Esophagus (tissue), 2 donors: ENCODE results near the gene GCNA. TPM values are rescaled to one million over a fixed set of nuclear protein-coding genes. Genes with fewer than 3 reads are reported as not detected.

Source experiments
- H3K27ac ChIP-seq, 2 donors: one replicate each; pipeline ENCODE4 v1.5.1; 2013; ENCODE audit warnings: low read depth in 2 of 2, mild to moderate bottlenecking in 2 of 2, inconsistent platforms in 1 of 2, low read length in 1 of 2, moderate library complexity in 1 of 2
- H3K27me3 ChIP-seq, 2 donors: one replicate each; pipeline ENCODE4 v1.6.1; 2013; ENCODE audit warnings: low read length in 2 of 2, control low read depth in 1 of 2, mild to moderate bottlenecking in 1 of 2; ENCODE audit not compliant: insufficient read depth in 2 of 2, control insufficient read depth in 1 of 2
- H3K36me3 ChIP-seq, 2 donors: one replicate each; pipeline ENCODE4 v1.6.1; 2013; ENCODE audit warnings: low read length in 1 of 2; ENCODE audit not compliant: control insufficient read depth in 2 of 2, insufficient read depth in 2 of 2
- H3K4me1 ChIP-seq, 2 donors: one replicate each; pipeline ENCODE4 v1.6.1; 2013; ENCODE audit warnings: low read length in 1 of 2; ENCODE audit not compliant: control insufficient read depth in 2 of 2, insufficient read depth in 2 of 2
- H3K4me3 ChIP-seq, 2 donors: one replicate each; pipeline ENCODE4 v1.5.1; 2013; ENCODE audit warnings: low read length in 2 of 2, mild to moderate bottlenecking in 2 of 2, low read depth in 1 of 2, moderate library complexity in 1 of 2
- H3K9me3 ChIP-seq, 2 donors: one replicate each; pipeline ENCODE4 v1.6.1; 2013; ENCODE audit warnings: mild to moderate bottlenecking in 2 of 2, low read depth in 1 of 2, low read length in 1 of 2, moderate library complexity in 1 of 2; ENCODE audit not compliant: control insufficient read depth in 2 of 2, insufficient read depth in 1 of 2
- WGBS, 2 donors: extraction: QIAGEN DNeasy Blood & Tissue Kit; methylation state at CpG; one replicate each; pipeline ENCODE4 v1.1.7; 2013; 5-methylcytosine and 5-hydroxymethylcytosine counted together
- polyA plus RNA-seq, 2 donors: library from polyadenylated mRNA; stranded (reverse); fragments of 200-250 nt; gene quantifications; one replicate each; pipeline ENCODE4 v1.2.3, GENCODE V29; 2013
- donor health status: healthy with polysubstance abuse.
- donor health status: Bipolar disorder and iron deficiency.

GCNA gene
- polyA plus RNA-seq = under 1 TPM; 0.84 to 0.98 TPM

- peaks cover 0 to 3% of the 10 kb centered on the region in 2 donors for H3K27me3 ChIP-seq
- H3K9me3 ChIP-seq = no peaks in the 10 kb centered on the region
These were observed at the start of gene GCNA for GRCh38 chrX:71578253-71579135. TSS of gene GCNA (plus strand) at chrX:71578437. CDS start at chrX:71580822, 2,385 bp downstream.

GRCh38 chrX:71532078-71532752 lies 46.0 kb upstream of the GCNA start:
- Histone ChIP-seq H3K27ac (peak overlapping the region; percentile 89 to 91), H3K36me3 (no peaks in the 10 kb centered on the region), H3K27me3 (no peaks in the 10 kb centered on the region), H3K9me3 (no peaks in the 10 kb centered on the region), H3K4me3 (peak overlapping the region; percentile 55 to 84), H3K4me1 (no peaks in the 10 kb centered on the region)
- WGBS, 2 donors = 1 to 27% methylated on average over 25 of the region's 25 CpGs

More at GRCh38 chrX:71578253-71579135, at the start of gene GCNA:
- Histone ChIP-seq H3K27ac (no peak within 1 kb of the TSS), H3K4me1 (no peaks in the 10 kb centered on the region), H3K4me3 (no peak within 1 kb of the TSS), H3K36me3 (peaks cover 3 to 5% of the 10 kb centered on the region in 2 donors)
- WGBS, 2 donors = 95 to 98% methylated on average over 43 to 48 of the region's 48 CpGs

GRCh38 chrX:71532753-71533425 lies 45.3 kb upstream of the GCNA start, which contains the start of gene OGT:
TSS of gene OGT (plus strand) at chrX:71533104. CDS start at chrX:71533300, 196 bp downstream.
- Histone ChIP-seq H3K27ac (peak within 1 kb of the TSS; percentile 91 to 92), H3K4me3 (peak within 1 kb of the TSS; percentile 62 to 84), H3K9me3 (no peaks in the 10 kb centered on the region), H3K36me3 (no peaks in the 10 kb centered on the region), H3K27me3 (no peaks in the 10 kb centered on the region), H3K4me1 (no peaks in the 10 kb centered on the region)
- WGBS, 2 donors = 0 to 30% methylated on average over 47 of the region's 47 CpGs

GRCh38 chrX:71533516-71533850 lies 44.8 kb upstream of the GCNA start:
- no peaks in the 10 kb centered on the region for H3K36me3 ChIP-seq
- H3K27ac ChIP-seq = peak overlapping the region; percentile 91 to 92
- H3K9me3 ChIP-seq = no peaks in the 10 kb centered on the region
- no peaks in the 10 kb centered on the region for H3K27me3 ChIP-seq
- WGBS, 2 donors = 1 to 25% methylated on average over 12 of the region's 12 CpGs
- peak overlapping the region; percentile 62 to 84 for H3K4me3 ChIP-seq
- H3K4me1 ChIP-seq = no peaks in the 10 kb centered on the region

- H3K27me3 ChIP-seq = no peaks in the 10 kb centered on the region
- H3K9me3 ChIP-seq = no peaks in the 10 kb centered on the region
- 0 to 24% methylated on average over 31 of the region's 31 CpGs for WGBS, 2 donors
- peak overlapping the region; percentile 62 to 84 for H3K4me3 ChIP-seq
- H3K36me3 ChIP-seq = no peaks in the 10 kb centered on the region
- peak overlapping the region; percentile 91 to 92 for H3K27ac ChIP-seq
- no peaks in the 10 kb centered on the region for H3K4me1 ChIP-seq
These were observed 44.2 kb upstream of the GCNA start for GRCh38 chrX:71533851-71534561.

GRCh38 chrX:71534773-71535544 lies 43.3 kb upstream of the GCNA start:
- Histone ChIP-seq H3K4me1 (no peaks in the 10 kb centered on the region), H3K27ac (no peak overlapping the region), H3K9me3 (no peaks in the 10 kb centered on the region), H3K4me3 (peak overlapping the region; percentile 62 to 84), H3K36me3 (no peaks in the 10 kb centered on the region), H3K27me3 (no peaks in the 10 kb centered on the region)
- WGBS, 2 donors = 0 to 24% methylated on average over 9 of the region's 9 CpGs

- WGBS, 2 donors = 8 to 30% methylated on average over 5 of the region's 5 CpGs
- H3K27ac ChIP-seq = no peak overlapping the region
- H3K9me3 ChIP-seq = no peaks in the 10 kb centered on the region
- peak overlapping the region in 1 of 2 donors; percentile 41 for H3K4me3 ChIP-seq
- H3K36me3 ChIP-seq = no peaks in the 10 kb centered on the region
- no peaks in the 10 kb centered on the region for H3K4me1 ChIP-seq
- no peaks in the 10 kb centered on the region for H3K27me3 ChIP-seq
These were observed 42.0 kb upstream of the GCNA start for GRCh38 chrX:71536285-71536684.

- H3K4me1 ChIP-seq = no peaks in the 10 kb centered on the region
- WGBS, 2 donors = 73 to 75% methylated on average over 9 of the region's 9 CpGs
- H3K4me3 ChIP-seq = no peak overlapping the region
- H3K27me3 ChIP-seq = no peaks in the 10 kb centered on the region
- H3K27ac ChIP-seq = no peak overlapping the region
- H3K9me3 ChIP-seq = no peaks in the 10 kb centered on the region
- no peaks in the 10 kb centered on the region for H3K36me3 ChIP-seq
These were observed 40.5 kb upstream of the GCNA start for GRCh38 chrX:71537743-71538142.
